Lower leg skin (tissue), 3 donors: ENCODE measurements around the gene CCDC106.

Experiments used
- CTCF ChIP-seq, 3 donors: fragments of 450-650 bp; IDR thresholded peaks; one replicate each; pipeline ENCODE4 v1.5.1; 2016; ENCODE audit warnings: antibody characterized with exemption in 3 of 3, mild to moderate bottlenecking in 3 of 3, moderate library complexity in 2 of 3
- POLR2A ChIP-seq, 2 donors: fragments of 450-650 bp; IDR thresholded peaks; one replicate each; pipeline ENCODE4 v1.6.1; 2016 to 2017; ENCODE audit warnings: antibody characterized with exemption in 2 of 2, mild to moderate bottlenecking in 1 of 2, moderate library complexity in 1 of 2

- no peak for TF ChIP-seq CTCF (IDR thresholded peaks at IDR 0.05)
- TF ChIP-seq POLR2A (IDR thresholded peaks at IDR 0.05), result no peak
Measured at GRCh38 chr19:55617426-55617825, 30.6 kb upstream of the CCDC106 start.
